Measurements from ENCODE around the gene EXOC6B. TPM values are rescaled to one million over a fixed set of nuclear protein-coding genes. Genes with fewer than 3 reads are reported as not detected.
A peak's percentile ranks its signal among the peaks of the same experiment; 100 is the strongest.

Gene EXOC6B
- total and polyA plus RNA-seq, 9 of the 15 experiments (the other 6 are each of a cell fraction or from before 2014, with no cell fraction given) = 0.28 to 4.2 (median 2.0) TPM

DNA sequence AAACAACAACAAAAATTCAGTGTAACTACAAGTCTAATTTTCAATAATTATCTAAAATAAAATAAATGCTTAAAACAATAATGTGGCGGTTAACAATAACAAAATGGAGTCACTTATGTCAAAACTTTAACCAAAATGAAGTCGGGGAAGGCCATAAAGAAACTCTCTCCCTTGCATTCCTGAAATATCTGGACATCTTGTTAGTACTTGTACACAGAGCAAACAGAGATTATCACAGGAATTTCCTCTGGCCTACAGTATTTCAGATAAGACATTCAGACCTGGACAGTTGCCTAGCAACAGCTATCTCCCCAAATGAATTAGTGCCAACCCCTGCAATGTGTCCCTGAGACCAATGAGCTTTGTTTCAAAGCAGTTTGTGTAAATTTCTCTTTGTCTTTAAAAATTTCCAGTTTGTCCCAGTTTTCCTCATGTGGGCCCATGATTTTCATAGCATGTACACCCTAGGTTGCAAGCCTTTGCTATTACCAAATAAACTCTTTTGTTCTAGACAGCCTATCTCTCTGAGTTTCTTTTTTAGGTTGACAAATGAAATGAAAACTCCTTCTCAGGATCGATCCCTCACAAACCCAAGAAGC is 68.6 kb downstream of the EXOC6B start (continued):
- TF ChIP-seq, protein P1, sequence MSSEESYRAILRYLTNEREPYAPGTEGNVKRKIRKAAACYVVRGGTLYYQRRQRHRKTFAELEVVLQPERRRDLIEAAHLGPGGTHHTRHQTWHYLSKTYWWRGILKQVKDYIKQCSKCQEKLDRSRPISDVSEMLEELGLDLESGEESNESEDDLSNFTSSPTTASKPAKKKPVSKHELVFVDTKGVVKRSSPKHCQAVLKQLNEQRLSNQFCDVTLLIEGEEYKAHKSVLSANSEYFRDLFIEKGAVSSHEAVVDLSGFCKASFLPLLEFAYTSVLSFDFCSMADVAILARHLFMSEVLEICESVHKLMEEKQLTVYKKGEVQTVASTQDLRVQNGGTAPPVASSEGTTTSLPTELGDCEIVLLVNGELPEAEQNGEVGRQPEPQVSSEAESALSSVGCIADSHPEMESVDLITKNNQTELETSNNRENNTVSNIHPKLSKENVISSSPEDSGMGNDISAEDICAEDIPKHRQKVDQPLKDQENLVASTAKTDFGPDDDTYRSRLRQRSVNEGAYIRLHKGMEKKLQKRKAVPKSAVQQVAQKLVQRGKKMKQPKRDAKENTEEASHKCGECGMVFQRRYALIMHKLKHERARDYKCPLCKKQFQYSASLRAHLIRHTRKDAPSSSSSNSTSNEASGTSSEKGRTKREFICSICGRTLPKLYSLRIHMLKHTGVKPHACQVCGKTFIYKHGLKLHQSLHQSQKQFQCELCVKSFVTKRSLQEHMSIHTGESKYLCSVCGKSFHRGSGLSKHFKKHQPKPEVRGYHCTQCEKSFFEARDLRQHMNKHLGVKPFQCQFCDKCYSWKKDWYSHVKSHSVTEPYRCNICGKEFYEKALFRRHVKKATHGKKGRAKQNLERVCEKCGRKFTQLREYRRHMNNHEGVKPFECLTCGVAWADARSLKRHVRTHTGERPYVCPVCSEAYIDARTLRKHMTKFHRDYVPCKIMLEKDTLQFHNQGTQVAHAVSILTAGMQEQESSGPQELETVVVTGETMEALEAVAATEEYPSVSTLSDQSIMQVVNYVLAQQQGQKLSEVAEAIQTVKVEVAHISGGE (CRISPR knock-in tag; IDR thresholded peaks at IDR 0.05) = peak in 1 of 3 experiments; percentile 71; a peak in 1 of 6 replicates
- TF ChIP-seq SAFB (IDR thresholded peaks at IDR 0.05; ENCODE audit: borderline replicate concordance, low read depth, low read length) (no peak), FOXA3 (CRISPR knock-in tag; conservative IDR thresholded peaks at IDR 0.05 in 1 of 2, IDR thresholded peaks at IDR 0.05 in 1 of 2) (peak in 1 of 2 experiments; percentile 92; a peak in 2 of 4 replicates), RBFOX2 (IDR thresholded peaks at IDR 0.05; ENCODE audit: low read depth, low read length) (no peak), RFX1 (IDR thresholded peaks at IDR 0.05) (peak; percentile 95), PTRF (tag; IDR thresholded peaks at IDR 0.05) (peak; percentile 83), HDAC1 (IDR thresholded peaks at IDR 0.05) (no peak)

All from K562 (cell line).